ENCODE results near the gene KIRREL3.
"Not testable (repeated sequence)": the region's sequence is repeated elsewhere in the genome, so short reads cannot be mapped to it uniquely, and the experiment has no call there.

Gene KIRREL3

DNA sequence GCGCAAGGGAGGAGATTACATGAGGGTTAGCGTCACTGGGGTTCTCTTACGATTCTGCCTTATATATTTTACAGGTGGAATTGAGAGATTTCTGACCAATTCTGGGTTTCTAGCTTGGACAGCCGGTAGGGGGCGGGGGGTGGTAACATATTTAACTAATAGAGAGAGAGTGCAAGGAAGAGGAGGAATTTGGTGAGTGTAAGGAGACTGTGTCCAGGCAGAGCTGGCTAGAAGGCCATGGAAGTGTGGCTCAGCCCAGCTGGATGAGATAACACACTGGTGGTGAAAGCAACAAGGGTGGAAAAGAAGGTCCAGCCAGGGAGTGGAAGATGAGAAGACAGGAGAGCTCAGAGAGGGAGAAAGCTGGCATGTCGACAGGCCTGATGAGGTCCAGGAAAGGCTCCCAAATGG, 588.6 kb downstream of the KIRREL3 start:
- DNase-seq = no peak

- no peak for DNase-seq
Observed at GRCh38 chr11:126410649-126411048, 589.9 kb downstream of the KIRREL3 start.

DNA sequence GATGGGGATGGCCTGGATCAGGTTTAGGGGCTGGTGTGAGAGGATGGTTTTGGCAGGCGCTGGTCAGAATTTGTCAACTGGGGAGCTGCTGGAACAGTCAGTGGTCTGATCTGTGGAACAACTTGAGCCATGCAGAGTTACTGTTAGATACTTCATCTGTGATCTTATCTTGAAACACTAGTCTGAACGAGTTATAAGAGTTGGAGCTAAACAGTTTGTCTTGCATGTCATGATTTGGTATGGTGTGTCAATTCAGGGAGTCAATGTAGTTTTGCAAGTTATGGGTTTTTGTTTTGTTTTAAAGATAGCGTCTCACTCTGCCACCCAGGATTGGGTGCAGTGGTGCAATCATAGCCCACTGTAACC, 591.0 kb downstream of the KIRREL3 start:
- no peak for DNase-seq

DNA sequence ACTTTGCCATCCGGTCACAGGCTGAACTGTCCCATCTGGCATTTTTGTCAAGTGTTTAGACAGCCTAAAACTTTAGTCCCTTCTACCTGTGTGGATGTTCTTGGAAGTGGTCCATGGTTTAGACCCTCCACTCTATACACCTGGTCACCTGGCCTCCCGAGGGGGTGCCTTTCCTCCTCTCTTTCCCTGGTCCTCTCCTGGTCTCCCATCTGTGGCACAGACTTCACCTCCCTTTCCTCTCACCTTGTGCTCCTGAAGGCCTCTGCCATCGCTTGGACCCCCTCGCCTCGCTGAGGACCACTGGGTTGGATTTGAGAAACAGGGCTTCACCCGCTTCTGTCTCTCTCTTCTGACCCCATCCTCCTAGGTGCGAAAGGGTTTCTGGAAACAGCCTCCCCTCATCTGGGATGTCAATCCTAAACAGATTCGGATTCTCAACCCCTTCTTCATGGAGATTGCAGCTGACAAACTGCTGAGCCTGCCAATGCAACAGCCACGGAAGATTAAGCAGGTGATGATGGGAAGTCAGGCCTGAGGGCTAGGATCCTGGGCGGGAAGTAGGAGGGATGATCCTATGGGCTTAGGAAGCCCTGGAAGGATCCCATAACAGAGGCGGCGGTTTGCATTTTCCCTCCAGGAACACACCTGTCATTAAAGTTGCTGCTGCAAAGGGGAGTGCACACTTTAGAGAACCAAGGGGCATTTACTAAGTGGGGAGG, 591.5 kb downstream of the KIRREL3 start:
- no peak for DNase-seq

GRCh38 chr11:126408496-126408895, 592.1 kb downstream of the KIRREL3 start:
- no peak for DNase-seq

GRCh38 chr11:126407682-126408288, 592.8 kb downstream of the KIRREL3 start:
- DNase-seq = no peak

DNA sequence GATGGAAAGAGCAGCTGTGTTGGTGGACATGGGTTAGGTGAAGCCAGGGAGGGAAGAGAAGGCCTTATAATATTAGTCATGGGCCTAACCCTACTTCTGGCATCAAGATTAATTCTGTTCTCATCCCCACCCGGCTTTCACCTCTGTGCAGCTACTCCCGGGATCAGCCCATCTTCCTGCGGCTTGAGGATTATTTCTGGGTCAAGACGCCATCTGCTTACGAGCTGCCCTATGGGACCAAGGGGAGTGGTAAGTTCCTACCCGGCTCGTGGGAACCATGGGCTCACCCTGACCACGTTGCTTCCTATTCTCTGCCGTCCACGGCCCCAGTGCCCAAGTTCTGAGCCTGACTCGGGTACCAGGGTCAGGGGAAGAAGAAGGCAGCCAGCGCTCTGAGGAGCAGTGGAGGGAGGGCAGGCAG, 593.5 kb downstream of the KIRREL3 start:
- no peak for DNase-seq

DNA sequence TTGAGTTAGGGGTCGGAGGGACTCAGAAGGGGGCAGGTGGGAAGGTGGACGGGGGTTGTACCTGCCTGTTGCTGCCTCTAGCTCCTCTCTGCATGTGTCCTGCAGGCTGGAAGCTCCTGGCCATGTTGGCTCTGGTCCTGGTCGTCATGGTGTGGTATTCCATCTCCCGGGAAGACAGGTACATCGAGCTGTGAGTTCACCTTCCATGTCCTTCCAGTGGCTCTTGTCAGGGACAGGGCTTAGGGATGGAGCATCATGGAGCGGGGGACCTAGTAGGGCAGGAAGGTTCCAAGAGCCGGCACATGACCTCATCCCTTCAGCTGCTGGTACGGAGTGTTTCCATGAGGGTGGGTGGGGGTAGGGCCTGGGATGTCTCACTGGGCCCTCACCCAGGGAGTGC, 594.2 kb downstream of the KIRREL3 start:
- no peak for DNase-seq

- DNase-seq = no peak
Observed at GRCh38 chr11:126405906-126406305, 594.7 kb downstream of the KIRREL3 start.

- DNase-seq = no peak
Observed at GRCh38 chr11:126405374-126405773, 595.2 kb downstream of the KIRREL3 start.

- no peak for DNase-seq
Observed at GRCh38 chr11:126404367-126404766, 596.2 kb downstream of the KIRREL3 start.

GRCh38 chr11:126403658-126404057, 596.9 kb downstream of the KIRREL3 start:
- DNase-seq = no peak

GRCh38 chr11:126403022-126403581, 597.5 kb downstream of the KIRREL3 start:
- no peak for DNase-seq

DNA sequence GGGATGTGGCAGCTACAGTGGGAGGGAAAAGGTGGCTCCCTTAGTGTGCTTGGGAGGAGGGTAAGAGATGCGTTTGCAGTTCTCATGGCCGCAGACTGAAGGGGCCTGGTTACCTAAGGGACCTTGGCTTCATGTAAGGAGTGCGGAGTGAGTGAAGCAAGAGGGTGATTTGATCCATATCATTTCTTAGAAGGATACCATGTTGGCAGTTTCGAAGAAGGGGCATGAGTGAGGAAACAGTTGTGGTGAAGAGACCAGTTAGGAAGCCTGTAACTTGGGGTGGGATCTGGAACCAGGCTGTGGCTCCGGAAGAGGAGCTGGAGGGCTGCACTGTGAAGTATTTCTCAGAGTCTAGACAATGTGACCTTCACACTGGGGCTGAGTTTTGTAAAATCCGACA, 600.1 kb downstream of the KIRREL3 start:
- DNase-seq = no peak

- no peak for DNase-seq
Observed at GRCh38 chr11:126400019-126400418, 600.6 kb downstream of the KIRREL3 start.

DNA sequence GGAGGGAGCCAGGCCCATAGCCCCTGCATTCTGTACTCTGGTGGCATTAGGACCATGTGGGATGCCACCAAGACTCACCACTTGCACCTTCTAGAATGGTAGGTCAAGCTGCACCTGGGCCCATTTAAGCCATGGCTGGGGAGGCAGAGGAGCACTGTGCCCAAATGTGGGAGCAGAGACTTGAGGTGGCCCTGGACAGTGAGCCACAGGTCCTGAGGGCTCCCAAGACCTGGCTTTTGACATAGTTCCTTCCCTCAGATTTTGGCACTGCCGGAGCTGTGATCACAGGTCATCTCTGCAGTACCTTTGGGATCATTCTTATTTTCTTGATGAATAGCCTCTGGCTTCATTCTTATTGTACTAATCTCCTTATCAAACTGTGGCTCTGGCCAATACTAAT, 601.8 kb downstream of the KIRREL3 start:
- DNase-seq = no peak

DNA sequence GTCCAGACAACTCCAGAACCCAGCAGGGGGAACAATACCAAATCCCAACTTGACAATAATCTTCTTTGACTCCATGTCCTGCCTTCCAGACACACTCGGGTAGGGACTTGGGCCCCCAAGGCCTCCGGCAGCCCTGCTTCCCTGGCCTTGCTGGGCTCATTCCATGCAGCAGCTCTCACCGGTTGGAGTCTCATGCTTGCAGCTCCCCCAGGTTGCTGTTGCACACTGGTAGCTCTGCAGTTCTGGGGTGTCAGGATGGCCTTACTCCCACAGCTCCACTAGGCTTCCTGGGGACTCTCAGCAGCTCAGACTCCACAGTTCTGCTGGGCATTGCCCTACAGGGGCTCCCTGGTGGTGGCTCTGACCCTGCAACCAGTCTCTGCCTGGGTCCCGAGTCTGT, 602.3 kb downstream of the KIRREL3 start:
- DNase-seq = no peak

GRCh38 chr11:126396965-126397364, 603.6 kb downstream of the KIRREL3 start:
- no peak for DNase-seq

GRCh38 chr11:126396266-126396665, 604.3 kb downstream of the KIRREL3 start:
- not testable (repeated sequence) for DNase-seq

GRCh38 chr11:126395784-126396183, 604.8 kb downstream of the KIRREL3 start:
- DNase-seq = not testable (repeated sequence)

DNA sequence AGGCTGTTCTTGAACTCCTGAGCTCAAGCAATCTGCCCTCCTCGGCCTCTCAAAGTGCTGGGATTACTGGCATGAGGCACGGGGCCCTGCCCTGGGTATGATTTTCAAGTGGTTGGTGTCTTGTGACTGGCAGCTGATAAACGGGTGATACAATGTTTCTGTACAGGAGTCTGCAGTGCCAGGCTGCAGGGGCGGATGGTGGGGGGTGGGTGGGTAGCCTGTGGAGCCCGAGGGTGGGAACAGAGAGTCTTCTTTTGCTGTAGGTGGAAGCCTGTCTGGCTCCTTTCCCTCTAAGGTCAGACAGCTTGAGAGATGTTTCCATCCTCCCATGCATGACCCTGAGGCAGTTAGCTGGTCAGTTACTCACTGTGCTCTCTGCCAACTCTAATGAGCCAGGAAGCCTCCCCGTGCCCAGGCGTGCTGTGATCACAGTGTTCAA, 605.9 kb downstream of the KIRREL3 start:
- DNase-seq = not testable (repeated sequence)

- DNase-seq = no peak
Observed at GRCh38 chr11:126394036-126394435, 606.5 kb downstream of the KIRREL3 start.

GRCh38 chr11:126393143-126393542, 607.4 kb downstream of the KIRREL3 start:
- no peak for DNase-seq

GRCh38 chr11:126392633-126393013, 607.9 kb downstream of the KIRREL3 start:
- DNase-seq = no peak
